ENCODE measurements around the gene USP5.

- TF ChIP-seq, protein P1, sequence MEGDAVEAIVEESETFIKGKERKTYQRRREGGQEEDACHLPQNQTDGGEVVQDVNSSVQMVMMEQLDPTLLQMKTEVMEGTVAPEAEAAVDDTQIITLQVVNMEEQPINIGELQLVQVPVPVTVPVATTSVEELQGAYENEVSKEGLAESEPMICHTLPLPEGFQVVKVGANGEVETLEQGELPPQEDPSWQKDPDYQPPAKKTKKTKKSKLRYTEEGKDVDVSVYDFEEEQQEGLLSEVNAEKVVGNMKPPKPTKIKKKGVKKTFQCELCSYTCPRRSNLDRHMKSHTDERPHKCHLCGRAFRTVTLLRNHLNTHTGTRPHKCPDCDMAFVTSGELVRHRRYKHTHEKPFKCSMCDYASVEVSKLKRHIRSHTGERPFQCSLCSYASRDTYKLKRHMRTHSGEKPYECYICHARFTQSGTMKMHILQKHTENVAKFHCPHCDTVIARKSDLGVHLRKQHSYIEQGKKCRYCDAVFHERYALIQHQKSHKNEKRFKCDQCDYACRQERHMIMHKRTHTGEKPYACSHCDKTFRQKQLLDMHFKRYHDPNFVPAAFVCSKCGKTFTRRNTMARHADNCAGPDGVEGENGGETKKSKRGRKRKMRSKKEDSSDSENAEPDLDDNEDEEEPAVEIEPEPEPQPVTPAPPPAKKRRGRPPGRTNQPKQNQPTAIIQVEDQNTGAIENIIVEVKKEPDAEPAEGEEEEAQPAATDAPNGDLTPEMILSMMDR (IDR thresholded peaks at IDR 0.05): no peak
- no peak for TF ChIP-seq POLR2A (IDR thresholded peaks at IDR 0.05)
These were observed 30.1 kb upstream of the USP5 start, which contains the start of gene GPR162 for GRCh38 chr12:6821591-6822425.
